C4-2B (cell line): ENCODE measurements around the gene TRAFD1.

Source experiments
- ZFX ChIP-seq: fragments of 450-650 bp; IDR thresholded peaks from 2 replicates; pipeline ENCODE4 v1.6.1; 2017
- TF ChIP-seq, protein P1 (sequence below): fragments of 450-650 bp; conservative IDR thresholded peaks from 2 replicates; pipeline ENCODE4 v1.5.1; 2017; ENCODE audit warnings: mild to moderate bottlenecking

DNA sequence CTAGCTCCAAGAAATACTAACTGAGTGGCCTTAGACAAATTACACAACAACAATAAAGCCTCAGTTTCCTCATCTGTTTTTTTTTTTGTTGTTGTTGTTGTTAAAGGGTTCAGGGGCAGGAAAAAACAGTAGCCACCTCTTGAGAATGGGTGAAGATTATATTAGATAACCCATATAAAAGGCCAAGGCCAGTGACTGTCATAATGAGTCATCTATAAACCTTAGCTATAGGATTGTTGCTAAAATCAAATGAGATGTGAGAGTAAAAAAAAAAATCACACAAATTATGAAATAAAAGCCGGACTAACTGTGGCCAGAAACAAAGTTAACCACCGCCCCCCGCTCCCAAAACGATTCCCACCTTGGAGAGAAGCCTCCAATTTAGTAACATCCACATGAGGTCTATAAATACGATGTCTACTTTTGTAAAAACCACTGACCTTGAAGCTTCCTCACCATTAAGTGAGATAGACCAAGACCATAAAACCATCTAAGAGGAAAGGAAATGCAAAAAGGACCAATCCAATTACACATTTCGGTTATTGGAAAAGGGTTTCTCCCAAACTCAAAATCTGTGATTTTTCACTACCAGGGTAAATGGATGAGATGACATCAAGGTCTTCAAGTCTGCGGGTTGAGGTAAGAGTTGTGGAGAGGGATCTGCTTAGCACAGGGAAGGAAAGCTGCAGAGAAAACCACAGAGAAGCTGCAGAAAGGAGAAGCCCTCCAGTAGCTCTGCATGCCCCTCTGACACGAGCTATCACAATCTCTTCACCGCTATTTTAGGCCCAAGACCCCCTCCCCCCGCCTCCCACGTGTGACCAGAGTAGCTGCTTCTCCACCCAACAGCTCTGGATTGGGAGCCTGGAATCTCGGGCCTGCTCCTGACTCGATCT, 17.8 kb upstream of the TRAFD1 start:
- TF ChIP-seq, protein P1, sequence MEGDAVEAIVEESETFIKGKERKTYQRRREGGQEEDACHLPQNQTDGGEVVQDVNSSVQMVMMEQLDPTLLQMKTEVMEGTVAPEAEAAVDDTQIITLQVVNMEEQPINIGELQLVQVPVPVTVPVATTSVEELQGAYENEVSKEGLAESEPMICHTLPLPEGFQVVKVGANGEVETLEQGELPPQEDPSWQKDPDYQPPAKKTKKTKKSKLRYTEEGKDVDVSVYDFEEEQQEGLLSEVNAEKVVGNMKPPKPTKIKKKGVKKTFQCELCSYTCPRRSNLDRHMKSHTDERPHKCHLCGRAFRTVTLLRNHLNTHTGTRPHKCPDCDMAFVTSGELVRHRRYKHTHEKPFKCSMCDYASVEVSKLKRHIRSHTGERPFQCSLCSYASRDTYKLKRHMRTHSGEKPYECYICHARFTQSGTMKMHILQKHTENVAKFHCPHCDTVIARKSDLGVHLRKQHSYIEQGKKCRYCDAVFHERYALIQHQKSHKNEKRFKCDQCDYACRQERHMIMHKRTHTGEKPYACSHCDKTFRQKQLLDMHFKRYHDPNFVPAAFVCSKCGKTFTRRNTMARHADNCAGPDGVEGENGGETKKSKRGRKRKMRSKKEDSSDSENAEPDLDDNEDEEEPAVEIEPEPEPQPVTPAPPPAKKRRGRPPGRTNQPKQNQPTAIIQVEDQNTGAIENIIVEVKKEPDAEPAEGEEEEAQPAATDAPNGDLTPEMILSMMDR: no peak
- TF ChIP-seq ZFX: no peak
